Measurements from ENCODE around the gene DRC1.

- TF ChIP-seq CTCF (IDR thresholded peaks at IDR 0.05; ENCODE audit: low read depth, low read length, poor library complexity, severe bottlenecking): no peak
- no peak for TF ChIP-seq EZH2phosphoT487 (IDR thresholded peaks at IDR 0.05; ENCODE audit: borderline replicate concordance, low read length)
These were observed 4.9 kb upstream of the DRC1 start for GRCh38 chr2:26396734-26397298.

All from DOHH2 (cell line).